Suprapubic skin (tissue), 4 donors: ENCODE measurements around the gene MGAT5B. TPM values are rescaled to one million over a fixed set of nuclear protein-coding genes. Genes with fewer than 3 reads are reported as not detected.
"Not testable (repeated sequence)": the region's sequence is repeated elsewhere in the genome, so short reads cannot be mapped to it uniquely, and the experiment has no call there.

Experiments used
- DNase-seq, 2 donors: peaks; one replicate each; pipeline ENCODE4 v3.0.0-alpha.2; 2019; ENCODE audit warnings: low spot score in 2 of 2
- H3K27ac ChIP-seq: fragments of 200-600 bp; sonication (generic); one replicate; pipeline ENCODE4 v1.5.1; 2019
- H3K27me3 ChIP-seq: fragments of 200-600 bp; sonication (generic); one replicate; pipeline ENCODE4 v1.5.1; 2019
- H3K36me3 ChIP-seq: fragments of 200-600 bp; sonication (generic); one replicate; pipeline ENCODE4 v1.5.1; 2019
- H3K4me1 ChIP-seq: fragments of 200-600 bp; sonication (generic); one replicate; pipeline ENCODE4 v1.5.1; 2019
- H3K4me3 ChIP-seq: fragments of 200-600 bp; sonication (generic); one replicate; pipeline ENCODE4 v1.5.1; 2019; ENCODE audit warnings: mild to moderate bottlenecking
- H3K9me3 ChIP-seq: fragments of 200-600 bp; sonication (generic); one replicate; pipeline ENCODE4 v1.5.1; 2019
- EP300 ChIP-seq: sonication (generic); formaldehyde crosslinking; IDR thresholded peaks from one replicate; pipeline ENCODE4 v1.6.1; 2017; ENCODE audit warnings: antibody characterized with exemption
- POLR2A ChIP-seq, 2 donors: fragments of 450-650 bp; IDR thresholded peaks; one replicate each; pipeline ENCODE4 v1.6.1; 2017; ENCODE audit warnings: antibody characterized with exemption in 2 of 2, mild to moderate bottlenecking in 2 of 2, moderate library complexity in 2 of 2
- POLR2AphosphoS5 ChIP-seq, 3 donors: sonication (generic); formaldehyde crosslinking; IDR thresholded peaks; one replicate each; pipeline ENCODE4 v1.6.1; 2017; ENCODE audit warnings: antibody characterized with exemption in 3 of 3
- WGBS: methylation state at CpG from one replicate; pipeline ENCODE4 v1.1.5; 2018; 5-methylcytosine and 5-hydroxymethylcytosine counted together
- total RNA-seq, 4 donors: library from RNA; depleted of rRNA; stranded (reverse); fragments of >200 nt; gene quantifications; one replicate each; pipeline ENCODE4 v1.1.0, GENCODE V29; 2016
- TF ChIP-seq, protein P1 (sequence below), 2 donors: fragments of 200-600 bp in 1 of 2; fragments of 450-650 bp in 1 of 2; sonication (generic) in 1 of 2; IDR thresholded peaks; one replicate each; pipeline ENCODE4 v1.5.1; 2016 to 2019; ENCODE audit warnings: antibody characterized with exemption in 2 of 2, mild to moderate bottlenecking in 1 of 2, moderate library complexity in 1 of 2

Gene MGAT5B
- total RNA-seq, 4 donors from 2014 or later = 0.26 to 0.72 (median 0.30) TPM; not detected in 1

DNA sequence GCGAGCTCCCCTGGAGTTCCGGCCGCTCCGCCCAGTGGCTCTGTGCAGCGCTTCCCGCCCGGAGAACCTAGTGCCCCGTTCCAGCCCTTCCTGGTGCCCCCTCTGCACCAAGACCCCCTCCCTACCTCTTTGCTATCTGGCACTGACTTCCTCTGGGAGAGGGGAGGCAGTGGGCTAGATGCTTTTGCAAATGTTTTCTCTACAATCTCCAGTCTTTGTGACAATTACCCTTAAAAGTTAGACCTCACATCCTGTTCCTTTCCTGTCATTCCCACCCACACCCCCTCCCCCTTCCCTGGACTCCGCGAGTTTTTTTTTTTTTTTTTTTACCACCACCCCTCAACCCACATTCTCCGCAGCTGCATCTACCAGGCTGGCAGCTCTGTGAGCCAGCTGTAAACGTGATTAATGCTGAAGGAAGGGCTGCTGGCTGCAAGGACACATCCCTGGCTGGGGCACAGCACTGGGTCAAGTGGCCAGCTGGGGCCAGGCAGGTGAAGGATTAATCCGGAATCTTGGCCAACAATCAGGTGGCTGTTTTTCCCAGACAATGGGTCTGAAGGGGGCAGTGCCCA lies 101.5 kb downstream of the MGAT5B start:
- peaks cover 66% of the 10 kb centered on the region for H3K27me3 ChIP-seq
- 2% methylated on average over 13 of the region's 13 CpGs for WGBS
- TF ChIP-seq, protein P1, sequence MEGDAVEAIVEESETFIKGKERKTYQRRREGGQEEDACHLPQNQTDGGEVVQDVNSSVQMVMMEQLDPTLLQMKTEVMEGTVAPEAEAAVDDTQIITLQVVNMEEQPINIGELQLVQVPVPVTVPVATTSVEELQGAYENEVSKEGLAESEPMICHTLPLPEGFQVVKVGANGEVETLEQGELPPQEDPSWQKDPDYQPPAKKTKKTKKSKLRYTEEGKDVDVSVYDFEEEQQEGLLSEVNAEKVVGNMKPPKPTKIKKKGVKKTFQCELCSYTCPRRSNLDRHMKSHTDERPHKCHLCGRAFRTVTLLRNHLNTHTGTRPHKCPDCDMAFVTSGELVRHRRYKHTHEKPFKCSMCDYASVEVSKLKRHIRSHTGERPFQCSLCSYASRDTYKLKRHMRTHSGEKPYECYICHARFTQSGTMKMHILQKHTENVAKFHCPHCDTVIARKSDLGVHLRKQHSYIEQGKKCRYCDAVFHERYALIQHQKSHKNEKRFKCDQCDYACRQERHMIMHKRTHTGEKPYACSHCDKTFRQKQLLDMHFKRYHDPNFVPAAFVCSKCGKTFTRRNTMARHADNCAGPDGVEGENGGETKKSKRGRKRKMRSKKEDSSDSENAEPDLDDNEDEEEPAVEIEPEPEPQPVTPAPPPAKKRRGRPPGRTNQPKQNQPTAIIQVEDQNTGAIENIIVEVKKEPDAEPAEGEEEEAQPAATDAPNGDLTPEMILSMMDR (IDR thresholded peaks at IDR 0.05) = no peak
- TF ChIP-seq POLR2A (IDR thresholded peaks at IDR 0.05) = no peak
- no peak for TF ChIP-seq POLR2AphosphoS5 (IDR thresholded peaks at IDR 0.05)
- no peak for TF ChIP-seq EP300
- no peaks in the 10 kb centered on the region for H3K9me3 ChIP-seq
- no peak for DNase-seq
- H3K27ac ChIP-seq = no peak overlapping the region
- H3K4me1 ChIP-seq = peaks cover 16% of the 10 kb centered on the region
- no peaks in the 10 kb centered on the region for H3K36me3 ChIP-seq
- peak overlapping the region; percentile 25 for H3K4me3 ChIP-seq

DNA sequence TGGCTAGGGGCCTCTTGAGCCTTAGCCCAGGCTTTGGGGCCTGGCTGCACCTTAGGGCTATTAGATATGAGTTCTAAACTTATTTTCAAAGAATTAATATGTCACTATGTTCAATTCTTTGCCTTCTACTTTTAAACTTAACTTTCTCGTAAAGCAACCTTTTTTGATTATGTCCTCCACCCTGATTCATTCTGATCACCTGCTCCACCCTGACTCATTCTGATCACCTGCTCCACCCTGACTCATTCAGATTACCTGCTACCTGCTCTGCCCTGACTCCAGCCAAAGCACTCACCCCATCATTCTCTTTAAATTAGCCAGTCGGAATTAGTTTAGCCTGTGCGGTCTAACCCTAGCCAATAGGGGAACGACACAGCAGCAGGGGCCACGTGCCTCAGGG lies 102.0 kb downstream of the MGAT5B start:
- not testable (repeated sequence) for DNase-seq
- H3K27me3 ChIP-seq = peaks cover 69% of the 10 kb centered on the region
- 62% methylated on average over 5 of the region's 5 CpGs for WGBS

DNA sequence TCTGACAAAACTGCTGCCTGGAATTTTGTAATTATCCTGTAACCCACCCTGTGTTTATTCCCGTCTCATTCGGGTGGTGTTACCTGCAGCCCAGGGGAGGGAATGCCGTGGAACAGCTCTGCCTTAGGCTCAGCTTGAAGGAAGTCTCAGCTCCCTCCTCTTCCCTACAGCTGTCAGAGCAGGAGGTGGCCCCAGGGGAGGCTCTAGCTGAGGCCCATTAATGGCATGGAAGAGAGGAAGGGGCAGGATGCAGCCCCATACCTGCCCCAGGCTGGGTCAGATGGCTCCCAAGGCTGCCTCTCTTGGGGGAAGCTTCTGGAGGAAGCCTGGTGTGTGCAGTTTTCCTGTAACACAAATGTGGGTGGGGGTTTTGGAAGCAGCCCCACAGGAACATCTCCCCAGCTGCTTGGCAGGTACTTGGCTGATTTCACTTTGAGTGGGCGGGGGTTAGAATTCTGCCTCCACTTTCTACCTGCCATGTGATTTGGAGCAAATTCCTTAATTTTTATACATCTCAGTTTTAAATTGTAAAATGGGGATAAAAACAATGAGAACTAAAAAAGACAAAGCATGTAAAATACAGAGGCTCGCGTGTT lies 103.9 kb downstream of the MGAT5B start:
- Histone ChIP-seq H3K4me3 (no peak overlapping the region), H3K27ac (no peak overlapping the region), H3K27me3 (peaks cover 52% of the 10 kb centered on the region), H3K36me3 (no peaks in the 10 kb centered on the region), H3K4me1 (peaks cover 16% of the 10 kb centered on the region), H3K9me3 (no peaks in the 10 kb centered on the region)
- no peak for DNase-seq
- 76% methylated on average over 6 of the region's 6 CpGs for WGBS
- TF ChIP-seq POLR2A (IDR thresholded peaks at IDR 0.05) (no peak), POLR2AphosphoS5 (IDR thresholded peaks at IDR 0.05) (no peak), EP300 (no peak)
- TF ChIP-seq, protein P1 (IDR thresholded peaks at IDR 0.05) = no peak

More for the DNA sequence above, 102.0 kb downstream of the MGAT5B start:
- not testable (repeated sequence) for H3K27ac ChIP-seq, H3K9me3 ChIP-seq, H3K4me3 ChIP-seq, H3K36me3 ChIP-seq
- H3K4me1 ChIP-seq = peaks cover 16% of the 10 kb centered on the region

DNA sequence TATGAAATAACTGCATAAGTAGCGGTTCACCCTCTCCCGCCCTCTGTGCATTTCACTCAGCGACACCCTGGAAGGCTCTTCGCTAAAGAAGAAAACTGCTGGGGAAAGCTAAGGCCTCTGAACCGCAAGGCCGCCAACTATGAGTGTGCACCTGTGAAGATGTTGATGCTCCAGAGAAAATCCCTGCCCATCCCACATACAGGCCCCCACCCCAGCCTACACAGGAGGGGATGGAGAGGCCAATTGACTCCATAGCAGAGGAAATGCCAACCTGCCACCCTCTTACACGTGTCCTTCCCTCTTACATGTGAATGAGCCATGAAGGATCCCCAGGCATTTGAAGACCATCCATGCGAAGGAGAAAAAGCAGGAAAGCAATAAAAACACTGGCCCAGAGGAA lies 104.8 kb downstream of the MGAT5B start:
- H3K4me3 ChIP-seq = no peak overlapping the region
- 79% methylated on average over 8 of the region's 8 CpGs for WGBS
- no peaks in the 10 kb centered on the region for H3K9me3 ChIP-seq
- peaks cover 16% of the 10 kb centered on the region for H3K4me1 ChIP-seq
- peaks cover 43% of the 10 kb centered on the region for H3K27me3 ChIP-seq
- no peak for TF ChIP-seq POLR2A (IDR thresholded peaks at IDR 0.05)
- TF ChIP-seq, protein P1 (IDR thresholded peaks at IDR 0.05) = no peak
- no peak for TF ChIP-seq POLR2AphosphoS5 (IDR thresholded peaks at IDR 0.05)
- no peak for TF ChIP-seq EP300
- no peaks in the 10 kb centered on the region for H3K36me3 ChIP-seq
- no peak overlapping the region for H3K27ac ChIP-seq
- DNase-seq = no peak

DNA sequence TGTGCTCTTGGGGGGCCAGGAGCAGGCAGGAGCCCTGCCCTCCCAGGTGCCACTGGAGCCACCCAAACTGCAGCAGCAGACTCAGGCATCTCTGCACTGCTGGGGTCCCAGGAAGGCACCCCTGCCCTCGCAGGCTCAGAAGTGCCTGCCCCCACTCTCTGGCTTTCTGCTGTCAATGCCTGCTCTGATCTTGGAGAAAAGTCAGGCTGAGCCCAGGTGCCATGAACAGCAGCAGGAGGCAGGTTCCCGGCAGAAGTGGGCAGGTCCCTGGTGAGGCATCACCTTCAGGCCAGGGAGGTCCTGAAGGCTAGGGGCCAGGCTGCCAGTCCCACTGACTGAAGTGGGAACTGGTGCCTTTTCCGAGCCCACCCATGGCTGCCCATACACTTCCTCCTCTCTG lies 106.5 kb downstream of the MGAT5B start:
- H3K36me3 ChIP-seq = no peaks in the 10 kb centered on the region
- no peaks in the 10 kb centered on the region for H3K9me3 ChIP-seq
- no peak for DNase-seq
- no peak overlapping the region for H3K4me3 ChIP-seq
- H3K27ac ChIP-seq = no peak overlapping the region
- WGBS = no CpG with 5 or more reads among the region's 3 CpGs
- H3K27me3 ChIP-seq = peaks cover 26% of the 10 kb centered on the region
- TF ChIP-seq, protein P1 (IDR thresholded peaks at IDR 0.05) = no peak
- TF ChIP-seq POLR2AphosphoS5 (IDR thresholded peaks at IDR 0.05) = no peak
- no peak for TF ChIP-seq EP300
- TF ChIP-seq POLR2A (IDR thresholded peaks at IDR 0.05) = no peak
- peaks cover 4% of the 10 kb centered on the region for H3K4me1 ChIP-seq

DNA sequence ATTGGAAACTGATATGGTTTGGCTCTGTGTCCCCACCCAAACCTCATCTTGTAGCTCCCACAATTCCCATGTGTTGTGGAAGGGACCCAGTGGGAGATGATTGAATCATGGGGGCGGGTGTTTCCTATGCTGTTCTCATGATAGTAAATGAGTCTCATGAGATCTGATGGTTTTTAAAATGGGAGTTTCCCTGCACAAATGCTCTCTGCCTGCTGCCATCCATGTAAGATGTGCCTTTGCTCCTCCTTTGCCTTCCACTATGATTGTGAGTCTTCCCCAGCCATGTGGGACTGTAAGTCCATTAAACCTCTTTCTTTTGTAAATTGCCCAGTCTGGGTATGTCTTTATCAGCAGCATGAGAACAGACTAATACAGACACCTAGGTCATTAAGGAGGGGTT lies 109.8 kb downstream of the MGAT5B start:
- H3K27ac ChIP-seq, H3K4me1 ChIP-seq, DNase-seq, H3K36me3 ChIP-seq, H3K9me3 ChIP-seq, H3K4me3 ChIP-seq: not testable (repeated sequence)
- 75% methylated on average over 1 of the region's 1 CpG for WGBS
- peaks cover 34% of the 10 kb centered on the region for H3K27me3 ChIP-seq
